Fibroblast of skin of right biceps (primary cell): ENCODE results near the gene HMGN4.
"Not testable (repeated sequence)": the region's sequence is repeated elsewhere in the genome, so short reads cannot be mapped to it uniquely, and the experiment has no call there.

Experiments used
- DNase-seq: peaks from one replicate; pipeline ENCODE4 v3.0.0-alpha.2; 2013

Gene HMGN4

DNA sequence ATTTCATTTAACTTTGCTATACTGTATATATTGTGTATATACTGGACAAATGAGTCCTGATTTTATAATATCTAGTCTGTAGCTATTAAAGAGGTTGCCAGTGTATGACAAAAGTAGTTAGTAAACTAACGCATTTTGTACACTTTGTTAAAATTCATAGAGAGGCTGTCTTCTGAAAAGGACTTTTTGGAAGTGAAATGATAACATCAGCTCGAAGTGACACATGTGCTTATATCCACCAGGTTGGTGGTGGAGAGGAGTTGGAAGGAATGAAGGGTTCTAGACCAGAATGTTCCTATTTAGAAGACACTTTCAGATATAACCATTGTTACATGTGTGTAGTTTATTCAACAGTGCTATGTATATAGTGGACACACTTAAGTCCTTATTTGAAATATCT is 13.9 kb upstream of the HMGN4 start:
- not testable (repeated sequence) for DNase-seq

DNA sequence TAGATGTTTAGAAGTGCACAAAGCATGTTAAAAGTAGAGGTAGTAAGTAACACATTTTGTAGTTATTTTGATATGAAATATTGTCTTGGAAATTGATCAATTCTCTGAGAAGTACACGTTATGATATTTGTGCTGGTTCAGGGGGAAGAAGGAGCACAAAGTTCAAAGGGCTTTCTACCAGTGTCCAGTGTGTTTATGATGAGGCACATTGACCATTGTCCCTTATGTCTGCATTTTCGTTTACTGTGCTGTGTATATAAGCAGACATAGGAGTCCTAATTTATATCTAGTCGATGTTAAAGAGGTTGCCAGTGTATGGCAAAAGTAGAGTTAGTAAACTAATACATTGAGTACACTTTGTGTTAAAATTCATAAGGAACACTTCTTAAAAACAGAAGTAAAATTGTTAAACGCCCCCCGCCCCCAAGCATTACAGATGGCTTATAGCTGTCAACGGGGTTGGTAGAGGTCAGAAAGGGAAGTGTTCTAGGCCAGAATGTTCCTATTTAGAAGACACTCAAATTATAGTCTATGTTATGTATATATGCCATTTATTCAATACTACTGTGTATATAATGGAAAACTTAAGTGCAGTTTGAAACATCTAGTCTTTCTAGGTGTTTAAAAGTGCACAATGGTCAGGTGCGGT is 13.3 kb upstream of the HMGN4 start:
- DNase-seq: no peak

DNA sequence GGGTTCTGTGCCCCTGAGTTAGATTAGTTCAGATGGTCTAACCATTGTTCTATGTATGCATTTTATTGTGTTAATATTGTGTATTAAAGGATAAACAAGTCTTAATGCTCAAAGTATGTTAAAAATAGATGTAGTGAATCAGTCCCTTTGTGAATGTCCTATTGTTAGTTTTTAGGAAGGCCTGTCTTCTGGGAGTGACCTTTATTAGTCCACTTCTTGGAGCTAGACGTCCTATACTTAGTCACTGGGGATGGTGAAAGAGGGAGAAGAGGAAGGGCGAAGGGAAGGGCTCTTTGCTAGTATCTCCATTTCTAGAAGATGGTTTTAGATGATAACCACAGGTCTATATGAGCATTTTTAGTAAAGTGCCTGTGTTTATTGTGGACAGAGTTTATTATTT is 12.3 kb upstream of the HMGN4 start:
- DNase-seq: no peak

DNA sequence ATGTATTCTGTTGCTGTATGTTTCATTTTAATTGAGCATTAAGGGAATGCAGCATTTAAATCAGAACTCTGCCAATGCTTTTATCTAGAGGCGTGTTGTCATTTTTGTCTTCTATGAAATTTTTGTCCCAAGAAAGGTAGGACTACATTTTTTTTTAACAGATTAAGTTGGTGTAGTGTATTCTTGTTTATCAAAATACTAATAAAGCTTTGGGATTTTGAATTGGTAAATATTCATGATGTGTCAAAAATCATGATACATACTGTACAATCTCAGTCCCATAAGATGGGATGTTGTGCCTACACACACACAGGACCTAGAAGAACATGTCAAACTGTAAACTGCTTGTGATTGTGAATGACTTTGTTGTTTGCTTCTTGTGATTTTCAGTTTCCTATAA is 11.2 kb upstream of the HMGN4 start:
- no peak for DNase-seq

DNA sequence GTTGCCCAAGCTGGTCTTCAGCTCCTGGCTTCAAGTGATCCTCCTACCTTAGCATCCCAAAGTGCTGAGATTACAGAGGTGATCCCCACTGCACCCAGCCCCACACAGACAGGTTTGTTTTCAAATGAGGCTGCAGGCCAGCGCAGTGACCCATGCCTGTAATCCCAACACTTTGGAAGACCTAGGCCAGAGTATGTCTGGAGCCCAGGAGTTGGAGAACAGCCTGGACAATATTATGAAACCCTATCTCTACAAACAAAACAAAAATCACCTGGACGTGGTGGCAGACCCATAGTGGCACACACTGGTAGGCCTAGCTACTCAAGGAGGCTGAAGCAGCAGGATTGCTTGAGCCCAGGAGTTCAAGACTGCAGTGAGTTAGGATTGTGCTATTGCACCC is 8.0 kb upstream of the HMGN4 start:
- DNase-seq: no peak

DNA sequence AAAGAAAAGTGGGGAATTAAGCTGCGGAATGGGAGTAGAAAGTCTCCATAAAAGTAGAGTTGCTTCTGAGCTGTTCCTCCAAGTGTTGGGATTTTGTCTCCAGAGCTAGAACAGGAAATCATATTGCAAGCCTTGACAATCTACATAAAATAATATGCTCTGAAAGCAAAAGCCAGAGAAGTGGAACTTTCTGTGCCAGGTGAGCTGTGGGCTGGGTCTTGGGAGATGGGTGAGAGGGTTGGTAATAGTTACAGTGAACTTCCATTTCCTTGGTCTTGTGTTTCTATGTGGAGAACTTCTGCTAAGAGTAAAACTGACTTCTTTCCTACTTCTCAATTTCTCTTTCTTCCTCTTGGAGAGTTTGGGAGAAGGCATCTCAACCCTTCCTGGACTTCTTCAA is 6.3 kb upstream of the HMGN4 start:
- DNase-seq: no peak

DNA sequence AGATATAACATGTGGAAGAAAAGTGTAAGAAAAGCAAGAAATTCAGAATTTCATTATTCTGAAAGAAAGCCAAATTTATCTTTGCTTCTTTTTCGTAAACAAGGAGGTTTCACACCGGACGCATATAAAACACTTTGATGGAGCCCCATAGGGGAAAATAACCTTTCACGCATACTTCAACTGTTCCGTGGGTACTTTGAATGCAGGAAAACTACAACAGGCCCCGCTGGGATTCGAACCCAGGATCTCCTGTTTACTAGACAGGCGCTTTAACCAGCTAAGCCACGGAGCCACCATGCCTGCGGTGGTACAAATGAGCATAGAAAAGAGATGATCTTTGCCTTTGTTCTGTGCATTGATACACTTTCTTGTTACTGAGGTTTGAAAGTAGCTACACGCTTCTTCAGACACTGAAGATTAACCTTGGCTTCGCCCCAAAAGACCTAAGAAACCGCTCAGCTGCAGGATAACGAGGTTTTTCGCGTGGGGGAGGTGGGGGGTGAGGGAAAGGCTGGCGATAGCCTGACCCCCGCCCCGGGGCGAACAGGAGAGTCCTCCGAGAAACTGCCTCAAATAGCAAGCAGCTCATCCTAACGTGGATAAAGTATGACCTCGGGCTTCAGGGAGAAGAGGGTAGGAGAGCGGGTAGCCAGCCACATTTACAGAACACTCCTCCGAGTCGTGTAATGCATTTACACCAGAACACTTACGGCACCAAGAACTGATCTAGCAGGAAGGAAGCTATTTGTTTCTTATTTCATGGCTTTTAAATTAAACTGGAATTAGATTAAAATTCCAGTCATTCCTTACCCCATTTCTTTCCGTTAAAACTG is 5.3 kb upstream of the HMGN4 start:
- peak; percentile 92 for DNase-seq

DNA sequence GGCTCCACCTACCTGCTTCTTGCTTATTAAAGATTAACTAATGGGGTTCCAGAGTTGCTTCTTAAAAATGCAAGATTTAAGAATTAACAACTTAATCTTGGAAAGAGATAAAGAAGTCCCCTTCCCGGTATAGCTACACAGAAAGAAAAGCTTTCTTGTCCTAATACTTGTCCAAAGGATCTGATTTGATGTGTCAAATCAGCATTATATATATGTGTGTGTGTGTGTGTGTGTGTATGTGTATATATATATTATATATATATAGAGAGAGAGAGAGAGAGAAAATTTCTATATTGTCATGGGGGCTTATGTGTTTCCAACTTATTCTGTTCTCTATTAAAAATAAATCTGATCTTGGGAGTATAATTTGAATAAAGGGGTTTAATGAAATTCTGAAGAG is 4.6 kb upstream of the HMGN4 start:
- no peak for DNase-seq

DNA sequence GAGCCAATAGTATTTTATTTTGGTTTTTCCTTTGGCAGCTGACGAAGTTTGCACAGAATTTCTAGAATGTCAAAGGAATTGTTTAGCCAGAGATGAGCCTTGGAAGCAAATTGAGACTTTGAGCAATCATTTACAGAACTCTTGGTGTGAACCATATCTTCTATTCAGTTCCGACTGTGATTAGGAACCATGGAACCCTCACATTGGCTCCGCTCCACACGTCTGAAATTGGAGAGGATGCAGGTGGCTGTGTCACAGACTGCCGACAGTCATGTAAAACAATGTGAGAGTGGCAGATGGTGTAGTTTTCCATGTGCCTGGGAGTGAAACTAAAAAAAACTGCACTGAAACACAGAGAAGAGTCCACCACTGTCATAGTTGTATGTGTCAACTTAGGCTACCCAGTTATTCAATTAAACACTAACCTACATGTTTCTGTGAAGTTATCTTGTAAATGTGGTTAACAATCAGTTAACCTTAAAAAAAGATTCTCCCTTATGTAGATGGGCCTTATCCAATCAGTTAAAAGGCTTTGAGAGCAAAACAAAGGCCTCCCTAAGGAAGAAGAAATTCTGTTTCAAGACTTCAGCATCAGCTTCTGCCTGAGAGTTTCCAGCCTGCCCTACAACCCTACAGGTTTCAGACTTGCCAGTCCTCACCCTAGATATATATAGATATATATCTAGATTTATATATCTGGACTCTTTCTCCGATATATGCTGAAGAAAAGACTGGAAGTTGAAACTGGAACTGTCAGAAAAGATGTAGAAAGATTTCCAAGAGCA is 3.3 kb upstream of the HMGN4 start:
- no peak for DNase-seq

DNA sequence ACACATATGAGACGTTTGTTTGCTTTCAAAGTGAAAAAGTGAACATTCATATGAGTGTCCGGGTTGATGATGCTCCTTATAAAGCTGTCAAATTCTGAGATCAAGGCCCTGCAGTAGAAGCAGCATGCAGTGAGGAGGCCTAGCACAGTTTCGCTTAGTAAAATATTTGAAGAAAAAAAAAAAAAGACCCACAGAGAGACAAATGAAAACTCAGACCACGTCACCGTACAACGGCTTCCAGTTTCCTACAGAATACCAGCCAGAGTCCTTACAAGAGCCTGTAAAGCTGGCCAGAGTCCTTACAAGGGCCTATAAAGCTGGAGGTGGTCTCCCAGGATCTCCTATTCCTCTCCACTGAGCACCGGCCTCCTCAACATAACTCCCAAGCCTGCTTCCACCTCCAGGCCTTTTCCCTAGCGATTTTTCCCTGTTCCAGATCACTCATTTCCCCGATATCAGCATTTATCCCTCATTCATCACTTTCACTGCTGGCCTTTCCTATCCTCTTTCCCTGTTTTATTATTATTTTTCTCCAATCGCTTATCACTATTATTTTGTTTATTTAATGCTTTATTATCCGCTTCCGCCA is 1.5 kb upstream of the HMGN4 start:
- peak; percentile 87 for DNase-seq

DNA sequence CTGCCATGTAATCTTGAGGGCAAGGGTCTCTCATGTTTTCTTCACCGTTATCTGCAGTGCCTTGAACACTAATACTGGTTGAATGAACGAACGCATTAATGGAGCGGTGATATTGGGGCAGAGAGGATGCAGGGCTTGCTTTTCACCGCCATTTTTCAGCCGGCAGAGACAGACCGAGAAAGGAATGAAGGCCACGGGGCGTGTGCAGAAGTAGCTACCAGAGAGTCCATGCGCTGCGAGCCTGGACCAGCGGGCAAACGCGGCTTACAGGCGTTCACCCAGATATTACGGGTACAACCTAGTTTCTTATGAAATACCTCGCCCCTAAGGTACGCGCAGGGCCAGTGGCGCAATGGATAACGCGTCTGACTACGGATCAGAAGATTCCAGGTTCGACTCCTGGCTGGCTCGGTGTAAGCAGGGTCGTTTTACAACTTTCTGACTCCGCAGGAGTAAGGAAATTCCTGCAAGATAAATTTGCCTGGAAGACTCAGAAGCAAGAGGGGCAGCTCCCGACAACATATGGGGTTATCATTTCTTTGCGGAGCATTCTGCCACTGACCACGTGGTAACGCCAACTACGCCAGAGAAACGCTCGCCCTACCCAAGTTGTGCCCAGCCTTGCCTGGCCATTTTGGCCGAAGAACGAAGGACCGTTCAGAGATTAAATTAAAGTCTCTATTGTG is 863 bp upstream of the HMGN4 start:
- DNase-seq: peak; percentile 97

DNA sequence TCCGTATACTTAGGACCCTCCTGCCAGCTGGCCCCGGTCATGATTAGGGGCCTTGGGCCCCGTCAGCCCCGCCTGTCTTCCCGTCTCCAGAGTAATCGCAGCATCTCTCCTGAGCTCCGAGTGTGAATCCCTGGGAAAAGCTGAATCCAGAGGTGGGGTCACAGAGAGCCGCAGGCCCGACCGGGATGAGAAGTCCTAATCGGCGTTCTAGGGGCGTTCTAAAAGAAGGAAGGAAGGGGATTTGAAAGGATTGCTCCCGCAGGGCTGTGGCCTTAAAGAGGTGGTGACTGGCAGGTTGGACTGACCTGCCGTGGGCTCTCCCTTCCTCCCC is 371 bp downstream of the HMGN4 start:
- no peak for DNase-seq

DNA sequence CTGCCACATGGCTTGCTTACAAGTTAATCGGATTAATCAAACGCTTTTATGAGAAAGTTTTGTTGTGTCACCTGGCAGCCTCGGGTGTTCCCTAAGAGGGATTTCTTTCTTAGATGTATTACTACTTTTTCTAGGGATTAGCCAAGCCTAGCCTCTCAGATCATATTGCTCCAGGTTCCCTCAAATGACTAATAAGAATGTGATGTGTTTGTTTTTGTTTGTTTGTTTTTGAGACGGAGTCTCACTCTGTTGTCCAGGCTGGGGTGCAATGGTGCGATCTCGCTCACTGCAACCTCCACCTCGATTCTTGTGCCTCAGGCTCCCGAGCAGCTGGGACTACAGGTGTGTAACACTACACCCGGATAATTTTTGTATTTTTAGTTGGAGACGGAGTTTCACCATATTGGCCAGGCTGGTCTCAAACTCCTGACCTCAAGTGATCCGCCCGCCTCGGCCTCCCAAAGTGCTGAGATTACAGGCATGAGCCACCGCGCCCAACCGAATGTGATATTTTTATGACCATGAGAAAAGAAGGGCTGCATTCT is 977 bp downstream of the HMGN4 start:
- DNase-seq: no peak

DNA sequence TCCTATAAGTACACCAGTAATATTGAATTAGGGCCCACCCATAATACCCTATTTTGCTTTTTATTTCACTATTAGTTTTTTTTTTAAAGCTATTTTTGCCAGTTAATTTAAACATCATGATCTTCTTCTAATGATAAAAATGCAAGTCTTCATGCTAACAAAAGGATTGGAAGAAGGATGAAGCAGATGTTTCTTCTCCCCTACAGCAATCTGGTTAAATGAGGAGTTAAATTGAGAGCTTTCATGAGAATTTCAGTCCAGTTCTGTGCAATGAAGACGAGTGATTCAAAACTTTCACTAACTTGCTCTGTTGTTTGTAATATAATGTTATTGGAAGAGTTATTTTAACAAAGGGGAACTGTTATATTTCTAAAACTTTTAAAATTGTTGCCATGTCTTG is 3.4 kb downstream of the HMGN4 start:
- DNase-seq: no peak

DNA sequence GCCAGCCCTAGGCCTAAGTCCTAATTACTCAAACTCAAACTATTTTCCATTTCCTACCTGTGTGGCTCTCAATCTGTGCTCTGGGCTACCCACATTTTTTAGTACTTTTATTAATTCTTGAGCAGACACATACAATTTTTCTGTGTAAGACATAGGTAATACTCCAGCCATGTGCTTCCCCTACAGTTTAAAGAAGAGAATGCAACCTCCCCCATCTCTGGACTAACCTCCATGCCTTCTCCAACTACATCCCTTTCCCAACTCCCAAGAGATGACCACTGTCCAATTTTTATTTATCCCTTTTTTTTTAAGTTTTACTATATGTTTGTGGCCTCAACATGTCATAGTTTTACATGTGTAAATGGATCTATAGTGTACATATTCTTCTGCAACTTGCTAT is 5.8 kb downstream of the HMGN4 start:
- DNase-seq: no peak

DNA sequence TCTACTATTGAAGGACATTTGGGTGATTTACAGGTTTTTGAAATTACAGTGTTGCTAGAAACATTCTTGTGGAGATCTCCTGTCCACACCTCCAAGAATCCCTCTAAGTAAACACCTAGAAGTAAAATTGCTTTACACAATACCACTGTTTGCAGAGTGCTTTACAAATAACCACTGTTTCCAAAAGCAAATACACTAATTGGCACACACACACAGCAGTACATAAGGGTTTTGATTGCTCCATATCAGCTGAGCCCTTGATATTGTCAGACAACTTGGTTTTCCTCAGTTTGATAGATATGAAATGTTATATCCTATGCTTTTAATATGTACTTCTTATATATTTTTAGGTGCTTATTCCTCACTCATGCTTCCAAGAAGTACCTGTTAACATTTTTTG is 6.3 kb downstream of the HMGN4 start:
- no peak for DNase-seq

DNA sequence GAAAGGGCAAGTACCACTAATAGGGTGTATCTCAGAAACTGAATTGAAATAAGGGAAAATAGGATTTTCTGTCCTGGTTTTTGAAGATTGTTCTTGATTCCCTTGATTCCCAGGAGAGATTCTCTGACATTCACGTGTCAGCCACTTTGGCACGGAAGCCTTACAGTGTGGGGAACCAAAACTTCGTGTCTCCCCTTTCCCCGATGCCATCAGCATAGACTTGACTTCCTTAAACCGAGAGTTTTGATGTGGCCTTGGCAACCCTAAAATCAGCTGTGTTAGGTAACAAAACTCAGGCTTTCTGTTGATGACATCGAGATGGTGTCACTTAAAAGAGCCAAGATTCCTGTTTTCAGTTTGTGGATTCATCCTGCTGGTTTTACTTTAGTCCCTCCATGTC is 7.5 kb downstream of the HMGN4 start:
- no peak for DNase-seq

DNA sequence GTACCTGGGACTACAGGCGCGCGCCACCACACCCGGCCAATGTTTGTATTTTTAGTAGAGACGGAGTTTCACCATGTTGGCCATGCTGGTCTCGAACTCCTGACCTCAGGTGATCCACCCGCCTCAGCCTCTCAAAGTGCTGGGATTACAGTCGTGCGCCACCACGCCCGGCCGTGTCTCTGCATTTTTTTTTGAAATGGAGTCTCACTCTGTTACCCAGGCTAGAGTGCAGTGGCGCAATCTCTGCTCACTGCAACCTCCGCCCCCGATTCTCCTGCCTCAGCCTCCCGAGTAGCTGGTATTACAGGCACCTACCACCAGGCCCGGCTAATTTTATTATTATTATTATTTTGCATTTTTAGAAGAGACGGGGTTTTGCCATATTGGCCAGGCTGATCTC is 9.2 kb downstream of the HMGN4 start:
- not testable (repeated sequence) for DNase-seq

DNA sequence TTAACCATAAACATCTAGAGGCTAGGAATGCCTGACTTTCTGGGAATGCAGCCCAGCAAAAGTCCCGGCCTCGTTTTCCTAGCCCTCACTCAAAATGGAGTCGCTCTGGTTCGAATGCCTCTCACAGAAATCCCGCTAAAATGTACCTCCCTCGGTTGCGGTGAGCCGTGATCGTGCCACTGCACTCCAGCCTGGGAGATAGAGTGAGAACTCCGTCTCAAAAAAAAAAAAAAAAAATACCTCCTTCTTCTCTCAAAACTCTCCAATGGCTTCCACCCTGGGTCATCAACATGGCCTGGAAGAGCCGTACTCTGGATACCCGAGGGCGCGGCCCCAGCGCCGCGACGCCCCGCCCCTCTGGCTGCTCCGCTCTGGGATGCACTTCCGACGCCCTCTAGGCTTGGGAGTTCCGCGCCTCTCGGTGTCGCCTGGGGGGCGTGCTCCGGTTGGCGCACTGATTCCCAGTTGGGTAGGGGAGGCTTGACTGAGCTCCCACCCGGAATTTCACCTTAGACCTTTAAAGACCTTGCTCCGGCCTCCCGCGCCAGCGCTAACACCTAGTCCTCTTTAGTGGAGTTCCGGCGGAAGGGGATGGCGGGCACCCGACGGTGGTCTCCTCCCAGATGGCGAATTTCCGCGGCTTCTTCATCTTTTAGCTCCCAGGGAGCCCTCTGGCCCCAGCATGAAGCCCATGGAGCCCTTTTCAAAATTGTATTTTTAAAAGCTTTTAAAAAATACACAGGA is 12.3 kb downstream of the HMGN4 start:
- DNase-seq: peak; percentile 73

DNA sequence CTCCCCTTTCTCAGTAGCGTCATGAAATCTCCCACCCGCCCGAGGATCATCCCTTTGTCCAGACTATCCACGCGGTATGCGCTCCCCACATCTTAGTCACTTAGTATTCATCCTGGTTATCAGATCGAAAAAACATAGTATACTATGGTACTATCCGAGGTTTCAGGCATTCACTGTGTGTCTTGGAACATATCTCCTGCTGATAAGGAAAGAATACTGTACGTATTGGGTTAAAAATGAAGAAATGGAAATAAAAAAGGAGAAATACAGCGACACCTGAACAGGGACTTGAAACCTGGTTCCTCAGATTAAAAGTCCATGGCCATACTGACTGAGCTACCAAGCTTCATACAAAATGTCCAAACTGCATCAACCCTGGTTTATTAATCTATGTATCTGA is 14.0 kb downstream of the HMGN4 start:
- no peak for DNase-seq

DNA sequence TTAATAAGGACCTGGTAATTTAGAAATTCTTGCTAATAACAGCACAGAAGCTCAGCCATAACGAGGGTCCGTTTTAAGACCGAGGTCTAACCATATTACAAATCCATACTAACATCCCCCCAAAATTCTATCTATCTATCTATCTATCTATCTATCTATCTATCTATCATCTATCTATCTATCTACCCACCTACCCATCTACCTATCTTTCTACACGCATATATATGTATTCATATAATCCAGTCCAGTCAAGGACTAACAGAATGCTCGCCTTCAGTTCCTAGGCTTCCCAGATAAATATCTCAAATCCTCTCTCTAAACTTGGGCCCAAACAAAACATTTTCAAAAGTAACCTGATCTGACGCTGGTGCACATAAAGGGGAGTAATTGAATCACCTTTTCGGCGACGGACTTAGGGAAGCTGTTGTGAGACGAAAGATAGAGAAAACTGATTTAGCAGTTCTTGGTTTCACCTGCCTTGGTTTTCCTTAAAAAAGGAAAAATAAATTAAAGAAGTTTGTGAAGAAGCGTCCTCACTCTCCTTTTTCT is 14.5 kb downstream of the HMGN4 start:
- DNase-seq: no peak

DNA sequence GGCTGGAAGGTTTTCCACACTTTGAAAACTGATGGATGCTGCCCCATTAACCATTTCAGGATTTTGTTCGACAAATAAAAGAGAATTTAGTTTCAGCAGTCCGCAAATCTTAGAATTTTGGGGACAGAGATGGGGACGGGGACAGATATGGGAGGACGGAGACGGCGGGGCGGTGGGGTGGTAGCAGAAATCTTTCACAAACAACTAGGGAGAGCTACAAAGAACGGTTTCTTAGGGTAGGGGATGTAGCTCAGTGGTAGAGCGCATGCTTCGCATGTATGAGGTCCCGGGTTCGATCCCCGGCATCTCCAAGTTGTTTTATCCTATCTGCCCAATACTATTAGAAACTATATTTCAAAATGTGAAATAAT is 15.1 kb downstream of the HMGN4 start:
- DNase-seq: peak; percentile 72
